GM21381 (cell line): ENCODE data around the gene ANXA3.
A peak's percentile ranks its signal among the peaks of the same experiment; 100 is the strongest.

Experiments
- ATAC-seq: cut with Tn5 transposase; IDR thresholded peaks from one replicate; pipeline ENCODE4 v1.9.1; 2021; ENCODE audit warnings: mild to moderate bottlenecking, moderate library complexity; ENCODE audit not compliant: unreplicated experiment

The ANXA3 gene

DNA sequence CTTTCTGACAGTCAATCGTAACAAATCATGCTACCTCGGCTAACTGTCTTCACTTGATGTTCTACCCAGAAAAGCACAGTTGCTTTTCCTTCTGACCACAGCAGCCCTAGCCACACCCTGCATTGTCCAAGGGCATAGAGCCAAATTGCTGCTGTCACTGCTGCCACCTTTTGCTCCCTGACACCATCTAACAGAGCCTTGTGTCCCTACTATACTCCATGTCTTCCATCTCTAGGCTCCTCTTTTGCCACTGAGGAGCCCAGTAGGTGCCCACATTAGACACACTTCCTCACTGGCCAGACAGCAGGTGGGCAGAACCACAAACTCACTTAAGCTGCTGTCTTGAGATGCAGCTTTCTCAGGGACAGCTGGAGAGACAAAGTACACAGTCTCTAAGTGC, 91.4 kb downstream of the ANXA3 start:
- ATAC-seq, result no peak

DNA sequence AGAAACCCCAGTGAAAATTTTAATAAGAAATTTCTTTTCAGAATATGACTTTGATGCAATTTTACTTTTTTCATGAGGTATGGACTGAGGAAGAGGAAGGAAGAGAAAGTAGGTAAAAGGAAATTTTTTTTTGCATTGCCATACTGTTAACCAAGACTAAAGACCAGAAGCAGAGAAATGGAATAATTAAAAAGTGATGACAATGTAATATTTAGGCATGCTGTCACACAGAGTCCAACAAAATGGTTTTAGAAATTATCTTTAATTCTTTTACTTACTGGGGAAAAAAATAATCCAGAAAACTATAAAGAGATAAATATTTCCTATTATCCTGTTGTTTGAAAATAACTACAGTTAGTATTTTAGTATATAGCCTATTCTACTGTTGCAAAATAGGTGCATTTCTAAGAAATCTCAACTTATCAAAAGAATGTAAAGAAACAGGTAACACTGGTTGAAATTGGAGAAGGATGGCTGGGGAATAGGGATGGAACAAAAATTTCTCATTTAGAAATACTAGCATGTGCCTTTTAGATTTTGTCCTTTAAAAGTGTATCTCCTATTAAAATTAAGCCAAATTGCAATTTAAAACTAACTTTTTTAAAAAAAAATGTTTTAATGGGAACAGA, 92.6 kb downstream of the ANXA3 start:
- ATAC-seq, result no peak

DNA sequence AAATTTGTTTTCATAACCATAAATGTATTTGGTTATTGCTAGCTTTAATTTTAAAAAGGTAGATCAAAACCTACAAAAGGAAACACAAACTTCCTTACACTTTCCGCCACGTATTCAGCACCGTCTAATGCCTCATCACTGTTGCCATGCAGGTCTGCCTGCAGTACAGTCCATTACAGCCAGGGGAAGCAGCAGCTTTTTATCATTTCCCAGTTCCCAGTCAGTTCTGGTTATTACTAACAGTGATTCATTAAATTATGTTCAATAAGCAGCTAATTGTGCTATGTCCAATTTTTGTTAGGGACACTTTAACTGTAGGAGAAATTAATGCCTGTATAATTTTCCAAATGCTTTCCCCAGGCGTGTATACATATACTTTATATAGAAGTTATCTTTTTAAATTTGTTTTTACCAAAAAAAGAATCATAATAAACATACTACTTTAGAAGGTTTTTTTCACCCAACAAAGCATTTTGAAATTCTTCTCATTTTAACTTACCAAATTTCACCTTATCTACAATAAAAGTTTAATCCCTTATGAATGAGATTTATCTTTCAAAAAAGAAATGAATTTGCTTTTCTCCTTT, 93.3 kb downstream of the ANXA3 start:
- ATAC-seq, result peak; percentile 89

DNA sequence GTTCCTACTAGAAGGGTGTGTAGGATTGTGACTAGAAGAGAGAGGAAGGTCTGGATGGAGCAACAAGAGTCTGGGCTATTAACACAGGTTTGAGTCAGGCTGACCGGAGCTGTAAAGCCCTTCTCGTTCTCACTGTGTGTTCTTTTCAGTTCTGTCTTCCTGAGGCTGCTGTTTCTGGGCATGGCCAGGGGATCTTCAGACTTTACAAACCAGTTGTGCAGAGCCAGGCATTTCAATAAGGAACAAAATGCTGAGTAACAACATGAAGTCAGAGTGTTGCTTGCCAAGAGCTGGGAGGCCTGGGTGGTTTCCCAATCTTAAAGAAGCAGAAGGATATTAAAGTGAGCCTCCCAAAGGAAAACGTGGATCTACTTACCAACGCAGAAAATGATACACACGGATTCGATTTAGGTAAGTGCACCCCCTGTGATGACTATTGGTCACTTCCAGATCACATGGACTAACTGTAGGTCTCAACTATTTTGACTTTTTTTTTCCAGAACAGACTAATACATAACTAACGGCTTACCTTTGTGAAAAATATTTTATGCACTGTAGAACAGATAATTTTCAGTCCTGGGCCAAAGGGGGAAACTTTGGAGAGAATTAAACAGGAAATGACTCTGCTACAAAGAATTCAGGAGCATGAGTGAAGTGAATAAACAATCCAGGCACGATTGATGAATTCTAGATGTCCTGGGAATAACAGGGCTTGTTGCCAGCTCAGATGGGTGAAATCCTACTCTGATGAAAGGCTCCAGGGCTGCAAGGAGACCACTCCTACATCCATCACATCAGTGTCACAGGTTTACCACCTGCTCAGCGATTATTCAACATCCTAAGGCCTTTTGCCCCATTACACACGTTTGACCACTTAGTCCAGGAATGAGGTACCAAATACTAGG, 94.5 kb downstream of the ANXA3 start:
- peak; percentile 52 for ATAC-seq

DNA sequence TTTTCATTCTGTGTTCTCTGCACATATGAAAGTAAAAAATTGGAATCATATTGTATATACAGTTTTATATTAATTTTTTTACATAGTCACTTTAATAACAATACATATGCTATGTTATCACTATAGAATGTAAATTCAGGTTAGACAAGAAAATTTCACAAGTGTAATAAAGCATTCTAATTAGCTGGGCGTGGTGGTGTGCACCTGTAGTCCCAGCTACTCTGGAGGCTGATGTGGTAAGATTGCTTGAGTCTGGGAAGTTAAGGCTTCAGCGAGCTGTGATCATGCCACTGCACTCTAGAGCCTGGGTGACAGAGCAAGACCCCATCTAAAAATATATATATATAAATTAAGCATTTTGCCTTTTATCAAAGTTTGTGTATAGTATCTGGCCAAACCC, 95.7 kb downstream of the ANXA3 start:
- no peak for ATAC-seq

DNA sequence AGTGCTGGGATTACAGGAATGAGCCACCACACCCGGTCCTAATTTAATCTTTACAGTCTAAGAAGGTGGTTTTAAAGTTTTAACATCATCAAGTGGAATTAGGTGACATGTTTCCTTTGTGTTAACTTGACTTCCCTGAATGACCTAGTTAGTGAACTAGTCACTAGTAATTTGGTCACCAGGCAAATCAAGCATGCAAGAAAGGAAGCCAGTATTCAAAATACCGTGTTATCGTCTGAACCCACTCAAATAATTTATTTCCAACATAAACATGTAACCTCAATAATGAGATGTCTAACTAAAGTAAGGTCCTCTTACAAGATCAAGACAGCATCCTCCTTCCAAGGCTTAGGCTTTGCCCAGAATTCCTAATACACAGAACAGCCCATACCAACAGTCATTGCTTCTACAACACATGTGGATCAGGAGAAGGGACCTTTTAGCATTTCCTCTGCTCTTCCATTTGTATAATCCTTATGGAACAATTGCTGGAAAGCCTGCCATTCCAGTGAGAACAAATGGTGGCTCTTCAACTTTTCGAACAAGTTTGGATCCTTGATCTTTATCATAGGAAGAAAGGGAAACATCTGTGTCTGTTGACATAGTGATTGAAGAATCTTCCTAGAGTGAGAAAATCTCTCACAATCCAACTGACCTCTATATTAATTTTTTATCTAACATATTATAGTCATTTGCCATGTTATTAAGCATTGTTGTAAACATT, 97.2 kb downstream of the ANXA3 start:
- no peak for ATAC-seq

DNA sequence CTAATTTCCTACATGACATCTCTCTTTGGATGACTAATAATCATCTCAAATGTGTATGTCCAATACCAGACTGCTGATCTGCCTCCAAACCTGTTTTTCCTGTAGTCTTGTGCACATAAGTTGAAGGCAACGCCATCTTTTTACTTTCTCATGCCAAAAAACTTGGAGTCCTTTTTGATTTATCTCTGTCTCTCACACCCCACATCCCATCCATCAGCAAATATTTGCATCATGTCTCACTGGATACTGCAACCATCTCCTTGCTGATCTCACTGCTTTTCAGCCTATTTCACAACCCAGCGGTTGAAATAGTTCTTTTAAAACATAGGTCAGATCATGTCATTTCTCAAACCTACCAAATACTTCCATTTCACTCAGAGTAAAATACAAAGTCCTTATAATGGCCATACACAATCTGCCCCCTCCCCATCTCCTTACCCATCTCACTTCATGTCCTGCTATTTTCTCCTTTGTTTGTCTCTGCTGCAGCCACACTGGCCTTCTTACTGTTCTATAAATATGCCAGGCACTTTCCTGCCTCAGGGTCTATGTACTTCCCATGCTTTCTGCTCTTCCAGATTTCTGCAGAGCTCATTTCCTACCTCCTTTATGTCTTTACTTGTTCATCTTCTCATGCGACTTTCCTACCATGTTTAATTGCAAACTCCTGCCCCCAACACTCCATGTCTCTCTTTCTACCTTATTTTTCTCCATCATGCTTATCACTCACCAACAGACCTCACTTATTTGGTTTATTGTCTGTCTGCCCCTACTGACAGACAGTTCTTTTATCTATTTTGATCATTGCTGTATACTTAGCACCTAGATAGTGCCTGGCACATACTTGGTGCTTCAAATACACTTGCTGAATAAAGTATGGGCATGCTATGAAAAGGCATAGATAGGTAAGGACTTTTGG, 98.8 kb downstream of the ANXA3 start:
- no peak for ATAC-seq

DNA sequence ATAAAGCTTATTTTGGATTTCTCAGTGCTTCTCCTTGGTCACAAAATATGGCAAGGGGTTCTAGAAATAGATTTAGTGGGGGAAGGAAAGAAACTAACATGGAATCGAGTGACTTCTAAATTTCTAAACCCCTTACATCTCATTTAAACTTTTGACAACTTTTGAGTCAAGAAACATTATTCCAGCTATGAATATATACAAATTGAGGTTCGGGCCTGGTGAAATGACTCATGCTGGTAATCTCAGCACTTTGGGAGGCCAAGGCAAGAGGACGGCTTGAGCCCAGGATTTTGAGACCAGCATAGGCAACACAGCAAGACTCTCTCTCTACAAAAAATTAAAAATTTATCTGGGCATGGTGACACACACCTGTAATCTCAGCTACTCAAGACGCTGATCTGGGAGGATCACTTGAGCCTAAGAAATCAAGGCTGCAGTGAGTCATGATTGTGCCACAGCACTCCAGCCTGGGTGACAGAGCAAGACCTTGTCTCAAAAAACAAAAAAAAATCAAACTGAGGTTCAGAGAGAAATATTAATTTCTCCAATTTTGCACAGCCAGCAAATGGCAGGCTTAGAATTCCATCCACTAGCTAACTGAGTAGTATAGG, 99.8 kb downstream of the ANXA3 start:
- no peak for ATAC-seq

DNA sequence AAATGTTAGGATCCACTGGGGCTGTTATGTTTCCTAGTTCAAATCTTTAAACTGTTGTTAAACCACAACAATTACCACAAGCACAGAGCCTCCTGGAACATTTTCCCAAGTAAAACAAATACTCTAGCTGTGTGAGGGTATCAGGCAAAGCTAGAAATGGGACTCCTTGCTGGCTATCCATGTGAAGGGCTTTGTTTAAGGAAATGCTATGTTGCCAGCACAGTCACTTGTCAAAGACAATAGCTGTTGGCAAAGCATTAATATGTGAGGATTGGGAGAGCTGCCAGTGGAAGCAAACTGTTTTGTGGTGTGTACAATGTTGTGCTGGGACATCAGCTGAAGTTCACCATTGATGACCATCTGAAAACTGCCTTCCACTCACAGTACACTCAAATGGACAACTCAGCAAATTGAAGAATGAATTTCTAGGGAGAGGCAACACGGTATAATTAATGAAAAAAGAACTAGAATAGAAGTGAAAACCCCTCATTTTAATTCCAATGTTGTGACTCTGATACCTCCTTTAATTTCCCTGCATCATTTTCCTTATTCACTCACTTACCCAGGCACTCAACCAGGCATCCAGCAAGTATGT, 100.8 kb downstream of the ANXA3 start:
- no peak for ATAC-seq

DNA sequence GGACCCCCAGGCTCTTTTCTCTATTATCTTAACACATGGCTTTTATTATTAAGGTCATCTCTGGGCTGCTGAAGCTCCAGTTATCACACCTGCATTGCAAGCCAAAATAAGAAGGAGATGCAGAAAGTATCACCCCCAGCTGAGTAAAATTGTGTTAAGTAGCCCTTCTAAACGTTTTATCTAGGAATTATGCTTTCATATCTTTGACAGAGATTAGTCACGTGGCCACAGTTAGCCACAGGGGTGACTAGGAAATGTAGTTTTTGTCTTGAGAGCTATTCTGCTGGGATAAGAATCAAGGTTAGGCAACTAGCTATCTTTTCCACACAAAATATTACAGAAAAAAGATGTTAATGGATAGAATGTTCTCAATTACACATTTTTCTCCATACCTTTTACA, 102.1 kb downstream of the ANXA3 start:
- no peak for ATAC-seq

DNA sequence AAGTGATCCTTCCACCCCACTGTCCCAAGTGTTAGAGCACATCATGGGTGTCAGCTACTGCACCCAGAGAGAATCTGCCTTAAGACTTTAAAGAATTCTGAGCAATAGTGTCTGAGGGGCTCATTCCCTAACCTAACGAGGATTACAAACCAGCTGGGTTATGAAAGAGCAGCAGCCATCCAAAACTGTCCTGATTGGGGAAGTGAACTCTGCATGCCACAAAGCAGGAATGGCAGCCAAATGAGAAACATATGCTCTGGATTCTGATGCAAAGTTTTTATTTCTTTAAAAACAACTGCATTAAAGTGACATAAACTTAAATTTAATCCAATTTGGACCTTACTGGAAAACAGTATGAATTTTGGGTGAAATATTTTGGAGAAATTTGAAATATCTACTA, 103.2 kb downstream of the ANXA3 start:
- ATAC-seq, result no peak

DNA sequence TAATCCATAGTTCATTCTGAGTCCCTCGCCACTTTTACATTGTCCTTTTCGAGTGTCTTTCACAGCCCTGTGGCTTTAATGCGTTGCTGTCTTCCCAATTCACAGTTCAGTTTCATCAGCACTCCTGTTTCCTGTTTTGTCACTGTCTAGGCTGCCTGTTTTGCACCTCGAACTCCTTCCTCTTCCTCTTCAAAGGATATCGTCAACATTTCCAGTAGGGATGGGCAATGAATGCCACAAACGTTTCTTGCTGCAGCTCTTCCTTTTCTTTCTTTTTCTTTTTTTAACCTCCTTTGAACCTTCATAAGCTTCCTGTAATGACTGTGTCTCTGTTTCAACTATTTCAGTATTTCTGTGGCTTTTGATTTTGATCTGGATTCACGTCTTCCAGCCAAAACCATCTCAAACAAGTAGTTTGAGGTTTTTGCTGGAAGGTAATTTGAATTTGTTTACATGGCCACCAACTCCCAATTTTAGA, 105.4 kb downstream of the ANXA3 start:
- no peak for ATAC-seq

DNA sequence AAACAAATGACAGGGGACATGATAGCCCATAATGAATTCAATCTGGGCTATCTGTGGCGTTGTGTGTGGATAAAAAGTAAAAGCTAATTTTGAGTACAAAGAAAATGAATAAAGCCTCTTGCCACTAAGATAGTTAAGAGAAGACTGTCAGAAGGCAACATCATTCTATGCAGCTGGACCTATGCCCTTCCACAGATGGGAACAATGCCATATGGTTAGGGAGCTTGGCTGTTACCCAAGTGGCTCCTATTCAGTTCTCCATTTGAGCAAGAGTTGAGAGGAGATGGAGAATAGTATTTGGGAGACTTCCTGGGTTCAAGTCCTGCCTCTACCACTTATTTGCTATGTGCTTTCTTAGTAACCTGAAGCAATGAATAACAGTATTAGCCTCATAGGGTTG, 107.7 kb downstream of the ANXA3 start:
- no peak for ATAC-seq

DNA sequence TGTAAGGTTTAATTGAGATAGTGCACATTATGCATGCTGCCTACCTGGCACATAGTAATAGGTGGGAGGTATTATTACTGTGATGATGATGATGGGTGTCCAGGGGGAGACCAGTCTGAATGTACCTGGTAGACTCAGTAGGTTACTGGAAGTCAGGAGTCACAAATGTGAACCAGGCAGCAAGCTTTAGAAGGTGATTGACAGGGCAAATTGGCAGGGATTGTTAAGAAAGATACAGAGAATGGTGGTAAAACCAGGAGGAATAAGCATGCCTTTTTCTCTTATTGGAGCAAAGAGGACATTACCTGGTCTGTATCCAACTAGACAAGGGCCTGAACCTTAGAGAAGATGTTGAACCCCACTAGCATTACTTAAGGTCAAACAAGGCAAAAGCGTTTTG, 108.1 kb downstream of the ANXA3 start:
- ATAC-seq, result no peak
